ENCODE results near the gene SH3RF3. TPM values are rescaled to one million over a fixed set of nuclear protein-coding genes. Genes with fewer than 3 reads are reported as not detected.

The SH3RF3 gene
- total and polyA plus RNA-seq, 10 of the 15 experiments (the other 5 are each of a cell fraction or from before 2014, with no cell fraction given) = 0.08 to 8.8 (median 2.3) TPM

DNA sequence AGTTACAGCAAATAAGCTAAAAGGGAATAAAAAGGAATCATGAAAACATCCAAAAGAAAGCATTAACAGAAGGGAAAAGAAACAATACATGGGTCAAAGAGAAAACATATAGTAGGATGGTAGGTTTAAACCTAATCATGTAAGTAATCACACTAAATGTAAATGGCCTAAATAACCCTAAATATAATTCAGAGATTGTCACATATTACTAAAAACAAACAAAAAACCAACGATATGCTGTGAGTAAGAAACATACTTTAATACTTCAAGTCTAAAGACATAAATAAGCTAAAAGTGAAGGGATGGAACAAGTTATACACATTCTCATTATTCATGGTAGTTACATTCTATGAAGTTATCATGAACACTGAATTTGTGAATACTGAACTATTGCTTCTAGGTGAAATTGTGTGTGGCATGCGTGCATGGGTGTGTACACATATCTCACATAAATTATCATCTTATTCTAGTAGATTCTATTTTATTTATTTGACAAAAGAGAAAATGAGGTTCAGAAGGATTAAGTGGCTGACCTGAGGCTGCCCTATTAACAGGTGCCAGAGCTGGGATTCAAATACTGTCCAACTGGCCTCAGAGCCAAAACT, 313.8 kb downstream of the SH3RF3 start:
- no peak overlapping the region for H3K9ac ChIP-seq (ENCODE audit: control insufficient read depth, insufficient read depth, low read length)
- 43% methylated on average over 2 of the region's 2 CpGs for WGBS (ENCODE audit: insufficient coverage, insufficient replicate concordance, low lambda C conversion rate, missing lambda C conversion rate)
- no peaks in the 10 kb centered on the region for H4K20me1 ChIP-seq (ENCODE audit: control insufficient read depth, insufficient read depth)
- no peaks in the 10 kb centered on the region for H3K79me2 ChIP-seq (ENCODE audit: control insufficient read depth, insufficient read depth, low read length)
- no peak for ATAC-seq
- TF ChIP-seq SUPT20H (IDR thresholded peaks at IDR 0.05; ENCODE audit: borderline replicate concordance, control insufficient read depth, low read depth, low read length) = no peak
- TF ChIP-seq, protein P1, sequence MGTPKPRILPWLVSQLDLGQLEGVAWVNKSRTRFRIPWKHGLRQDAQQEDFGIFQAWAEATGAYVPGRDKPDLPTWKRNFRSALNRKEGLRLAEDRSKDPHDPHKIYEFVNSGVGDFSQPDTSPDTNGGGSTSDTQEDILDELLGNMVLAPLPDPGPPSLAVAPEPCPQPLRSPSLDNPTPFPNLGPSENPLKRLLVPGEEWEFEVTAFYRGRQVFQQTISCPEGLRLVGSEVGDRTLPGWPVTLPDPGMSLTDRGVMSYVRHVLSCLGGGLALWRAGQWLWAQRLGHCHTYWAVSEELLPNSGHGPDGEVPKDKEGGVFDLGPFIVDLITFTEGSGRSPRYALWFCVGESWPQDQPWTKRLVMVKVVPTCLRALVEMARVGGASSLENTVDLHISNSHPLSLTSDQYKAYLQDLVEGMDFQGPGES (IDR thresholded peaks at IDR 0.05) = no peak
- no peak for TF ChIP-seq BACH1 (IDR thresholded peaks at IDR 0.05; ENCODE audit: borderline replicate concordance)
- TF ChIP-seq MXI1 (IDR thresholded peaks at IDR 0.05; ENCODE audit: low read depth, low read length) = no peak
- TF ChIP-seq EZH2 (IDR thresholded peaks at IDR 0.05; ENCODE audit: borderline replicate concordance, control insufficient read depth, low read depth, low read length) = no peak
- no peak for TF ChIP-seq ZNF274 (IDR thresholded peaks at IDR 0.05; ENCODE audit: insufficient read depth, insufficient read length)
- TF ChIP-seq HDGF (IDR thresholded peaks at IDR 0.05) = no peak
- ChIA-PET RAD21 (ENCODE audit: unreplicated experiment) (no interaction called here), CTCF (no interaction called here), POLR2A (no interaction called here), SMC1A (ENCODE audit: uncharacterized antibody, unreplicated experiment) (no interaction called here)
- intact Hi-C loops (cut with micrococcal nuclease; ENCODE audit: unreplicated experiment) = no loop called here
- BruUV-seq (replicated peaks) = no TSS peak
- no peak for DNase-seq (ENCODE audit: low read depth, low spot score)
- FAIRE-seq = no peak
- no peak overlapping the region for H3K4me2 ChIP-seq (ENCODE audit: control insufficient read depth, insufficient read depth)
- H3K9me3 ChIP-seq (replicated peaks; ENCODE audit: control insufficient read depth, insufficient read depth, low read length) = peaks cover 2% of the 10 kb centered on the region; the same call in 2 of the 3 replicates
- no peak overlapping the region for H3K4me3 ChIP-seq
- H3K27ac ChIP-seq (ENCODE audit: control insufficient read depth, insufficient read depth) = no peak overlapping the region
- no peaks in the 10 kb centered on the region for H3K27me3 ChIP-seq (replicated peaks in 1 of 2; ENCODE audit: control insufficient read depth in 2 of 2, insufficient read depth in 2 of 2, low read length in 1 of 2)
- H3K36me3 ChIP-seq (ENCODE audit: control insufficient read depth in 2 of 2, insufficient read depth in 2 of 2, low read length in 1 of 2) = no peaks in the 10 kb centered on the region
- in situ Hi-C loops (cut with MboI) = no loop called here
- no peaks in the 10 kb centered on the region for H3K4me1 ChIP-seq (ENCODE audit: control insufficient read depth, insufficient read depth, low read length)
- H2AFZ ChIP-seq (ENCODE audit: control insufficient read depth, low read depth, low read length) = no peak overlapping the region

DNA sequence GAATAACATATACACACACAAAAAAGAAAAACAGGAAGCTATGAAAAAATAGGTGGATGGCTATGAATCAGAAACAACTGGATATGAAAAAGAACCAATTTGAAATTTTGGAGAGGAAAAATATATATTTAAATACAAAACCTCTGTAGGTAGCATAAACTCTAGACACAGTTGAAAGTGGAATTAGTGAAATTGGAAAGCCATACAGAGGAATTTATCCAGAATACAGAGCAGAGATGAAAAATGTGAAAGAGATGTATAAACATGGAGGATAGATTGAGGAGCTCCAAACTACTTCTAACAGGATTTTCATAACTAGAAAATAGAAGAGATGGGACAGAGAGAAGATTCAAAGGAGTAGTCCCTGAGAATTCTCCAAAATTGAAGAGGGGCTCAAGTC, 315.9 kb downstream of the SH3RF3 start:
- peaks cover 2% of the 10 kb centered on the region; the same call in 2 of the 3 replicates for H3K9me3 ChIP-seq (replicated peaks; ENCODE audit: control insufficient read depth, insufficient read depth, low read length)
- no peak overlapping the region for H2AFZ ChIP-seq (ENCODE audit: control insufficient read depth, low read depth, low read length)
- no peak overlapping the region for H3K4me3 ChIP-seq
- TF ChIP-seq RCOR1 (conservative IDR thresholded peaks at IDR 0.05; ENCODE audit: low read depth, low read length) = no peak
- TF ChIP-seq NFYB (IDR thresholded peaks at IDR 0.05; ENCODE audit: insufficient read depth, low read depth, low read length) = no peak
- TF ChIP-seq, protein P1 (IDR thresholded peaks at IDR 0.05) = no peak
- no peak for TF ChIP-seq TCF12 (IDR thresholded peaks at IDR 0.05; ENCODE audit: low read depth, low read length)
- no peak for TF ChIP-seq POLR2A (IDR thresholded peaks at IDR 0.05; ENCODE audit: low read depth, low read length)
- no peak for TF ChIP-seq WRNIP1 (IDR thresholded peaks at IDR 0.05; ENCODE audit: borderline replicate concordance, low read depth, low read length)
- no peak for TF ChIP-seq GABPA (IDR thresholded peaks at IDR 0.05; ENCODE audit: low read depth)
- no peak for TF ChIP-seq MTA3 (IDR thresholded peaks at IDR 0.05; ENCODE audit: borderline replicate concordance, low read length)
- no peak for TF ChIP-seq CHD4 (IDR thresholded peaks at IDR 0.05)
- TF ChIP-seq EED (IDR thresholded peaks at IDR 0.05; ENCODE audit: low read depth) = no peak
- no peak for TF ChIP-seq BCL11A (IDR thresholded peaks at IDR 0.05; ENCODE audit: low read depth, low read length)
- no peak for TF ChIP-seq NFIC (IDR thresholded peaks at IDR 0.05; ENCODE audit: low read depth, low read length)
- no peak for TF ChIP-seq BRCA1 (IDR thresholded peaks at IDR 0.05; ENCODE audit: low read depth, low read length)
- H3K79me2 ChIP-seq (ENCODE audit: control insufficient read depth, insufficient read depth, low read length) = no peaks in the 10 kb centered on the region
- ATAC-seq = no peak
- in situ Hi-C loops (cut with MboI) = no loop called here
- H4K20me1 ChIP-seq (ENCODE audit: control insufficient read depth, insufficient read depth) = no peaks in the 10 kb centered on the region
- ChIA-PET POLR2A (no interaction called here), CTCF (no interaction called here), RAD21 (ENCODE audit: unreplicated experiment) (no interaction called here), SMC1A (ENCODE audit: uncharacterized antibody, unreplicated experiment) (interaction anchor here (0.6 to 1.0 kb wide), 4 partner anchors 8 to 40 kb away, joined by 3 read pairs; no protein-coding TSS in a partner anchor)
- no peak for DNase-seq (ENCODE audit: low read depth, low spot score)
- FAIRE-seq = no peak
- H3K36me3 ChIP-seq (ENCODE audit: control insufficient read depth in 2 of 2, insufficient read depth in 2 of 2, low read length in 1 of 2) = no peaks in the 10 kb centered on the region
- H3K4me2 ChIP-seq (ENCODE audit: control insufficient read depth, insufficient read depth) = no peak overlapping the region
- H3K4me1 ChIP-seq (ENCODE audit: control insufficient read depth, insufficient read depth, low read length) = no peaks in the 10 kb centered on the region
- intact Hi-C loops (cut with micrococcal nuclease; ENCODE audit: unreplicated experiment) = no loop called here
- H3K27me3 ChIP-seq (replicated peaks in 1 of 2; ENCODE audit: control insufficient read depth in 2 of 2, insufficient read depth in 2 of 2, low read length in 1 of 2) = no peaks in the 10 kb centered on the region
- no peak overlapping the region for H3K27ac ChIP-seq (ENCODE audit: control insufficient read depth, insufficient read depth)
- no TSS peak for BruUV-seq (replicated peaks)
- H3K9ac ChIP-seq (ENCODE audit: control insufficient read depth, insufficient read depth, low read length) = no peak overlapping the region

All from GM12878 (cell line).